Large intestine (tissue), 3 donors: ENCODE results near the gene SUOX. TPM values are rescaled to one million over a fixed set of nuclear protein-coding genes. Genes with fewer than 3 reads are reported as not detected.
"Not testable (repeated sequence)": the region's sequence is repeated elsewhere in the genome, so short reads cannot be mapped to it uniquely, and the experiment has no call there.

Source experiments
- DNase-seq, 2 donors: peaks; one replicate each; pipeline versions ENCODE4 v3.0.0 to v3.0.0-alpha.2; 2013
- H3K27ac ChIP-seq: one replicate; pipeline ENCODE4 v1.5.1; 2013; ENCODE audit warnings: low read length
- H3K27me3 ChIP-seq: 2 replicates; pipeline ENCODE4 v1.6.1; 2013; ENCODE audit warnings: low read length; ENCODE audit not compliant: control insufficient read depth, insufficient read depth
- H3K36me3 ChIP-seq: 2 replicates; pipeline ENCODE4 v1.6.1; 2013; ENCODE audit warnings: low read length; ENCODE audit not compliant: control insufficient read depth, insufficient read depth
- H3K4me1 ChIP-seq: one replicate; pipeline ENCODE4 v1.6.1; 2013; ENCODE audit warnings: low read length; ENCODE audit not compliant: control insufficient read depth, insufficient read depth
- H3K4me3 ChIP-seq: one replicate; pipeline ENCODE4 v1.5.1; 2013; ENCODE audit warnings: low read length
- H3K9me3 ChIP-seq: one replicate; pipeline ENCODE4 v1.6.1; 2013; ENCODE audit warnings: mild to moderate bottlenecking, low read depth, low read length, moderate library complexity; ENCODE audit not compliant: control insufficient read depth
- WGBS: methylation state at CpG from one replicate; pipeline ENCODE4 v1.1.5; 2013; ENCODE audit warnings: low lambda C conversion rate; ENCODE audit not compliant: insufficient coverage; 5-methylcytosine and 5-hydroxymethylcytosine counted together
- polyA plus RNA-seq: library from polyadenylated mRNA; unstranded; fragments of 120-200 nt; gene quantifications from one replicate; pipeline ENCODE4 v1.2.1, GENCODE V29; 2013

SUOX gene
- polyA plus RNA-seq, 1 donor = 44.1 TPM

GRCh38 chr12:56038022-56038655, 41.1 kb downstream of the SUOX start:
- DNase-seq = no peak
- Histone ChIP-seq H3K4me1 (peaks cover 4% of the 10 kb centered on the region), H3K9me3 (no peaks in the 10 kb centered on the region), H3K36me3 (peaks cover 38% of the 10 kb centered on the region), H3K27me3 (no peaks in the 10 kb centered on the region), H3K4me3 (no peak overlapping the region), H3K27ac (no peak overlapping the region)
- WGBS = no CpG with 5 or more reads among the region's 2 CpGs

- Histone ChIP-seq H3K4me3 (no peak overlapping the region), H3K27me3 (no peaks in the 10 kb centered on the region), H3K36me3 (peaks cover 45% of the 10 kb centered on the region), H3K27ac (no peak overlapping the region), H3K4me1 (peaks cover 10% of the 10 kb centered on the region), H3K9me3 (no peaks in the 10 kb centered on the region)
- no CpG with 5 or more reads among the region's 1 CpG for WGBS
- DNase-seq = no peak
Measured at GRCh38 chr12:56040151-56040550, 43.1 kb downstream of the SUOX start.

GRCh38 chr12:56040963-56041551, 44.0 kb downstream of the SUOX start:
- H3K27me3 ChIP-seq = no peaks in the 10 kb centered on the region
- peaks cover 42% of the 10 kb centered on the region for H3K36me3 ChIP-seq
- H3K4me1 ChIP-seq = peaks cover 10% of the 10 kb centered on the region
- WGBS = 50% methylated on average over 2 of the region's 14 CpGs
- H3K4me3 ChIP-seq = peak overlapping the region; percentile 21
- peak overlapping the region; percentile 59 for H3K27ac ChIP-seq
- DNase-seq = no peak
- no peaks in the 10 kb centered on the region for H3K9me3 ChIP-seq

- peak within 1 kb of the TSS; percentile 87 for H3K27ac ChIP-seq
- H3K4me3 ChIP-seq = peak within 1 kb of the TSS; percentile 96
- DNase-seq = peak; percentile 99 to 100
- H3K4me1 ChIP-seq = peaks cover 10% of the 10 kb centered on the region
- H3K9me3 ChIP-seq = no peaks in the 10 kb centered on the region
- H3K27me3 ChIP-seq = no peaks in the 10 kb centered on the region
- H3K36me3 ChIP-seq = peaks cover 38% of the 10 kb centered on the region
- no CpG with 5 or more reads among the region's 50 CpGs for WGBS
Measured at GRCh38 chr12:56041552-56042429, 44.7 kb downstream of the SUOX start, which contains the start of gene RPS26. RPS26 (plus strand) TSS chr12:56041918; CDS start chr12:56042167, 249 bp downstream.

- H3K4me3 ChIP-seq = peak overlapping the region; percentile 96
- not testable (repeated sequence) for H3K4me1 ChIP-seq, H3K9me3 ChIP-seq, H3K27me3 ChIP-seq
- peak in 1 of 2 donors; percentile 25 for DNase-seq
- H3K27ac ChIP-seq = peak overlapping the region; percentile 87
- peaks cover 32% of the 10 kb centered on the region for H3K36me3 ChIP-seq
- WGBS = no CpG with 5 or more reads among the region's 20 CpGs
Measured at GRCh38 chr12:56042430-56042813, 45.3 kb downstream of the SUOX start.

GRCh38 chr12:56042843-56043242, 45.8 kb downstream of the SUOX start:
- Histone ChIP-seq H3K4me1 (peaks cover 10% of the 10 kb centered on the region), H3K36me3 (peaks cover 30% of the 10 kb centered on the region), H3K9me3 (no peaks in the 10 kb centered on the region), H3K4me3 (peak overlapping the region; percentile 96), H3K27ac (peak overlapping the region; percentile 87), H3K27me3 (no peaks in the 10 kb centered on the region)
- 4% methylated on average over 3 of the region's 9 CpGs for WGBS
- DNase-seq = peak; percentile 38 to 71

GRCh38 chr12:56046027-56046780, 49.1 kb downstream of the SUOX start:
- Histone ChIP-seq H3K4me3 (no peak overlapping the region), H3K27ac (no peak overlapping the region), H3K4me1 (peaks cover 10% of the 10 kb centered on the region), H3K36me3 (peaks cover 30% of the 10 kb centered on the region), H3K9me3 (no peaks in the 10 kb centered on the region), H3K27me3 (no peaks in the 10 kb centered on the region)
- WGBS = no CpG with 5 or more reads among the region's 9 CpGs
- no peak for DNase-seq

GRCh38 chr12:56053407-56053893, 56.4 kb downstream of the SUOX start:
- Histone ChIP-seq H3K27ac (no peak overlapping the region), H3K4me3 (no peak overlapping the region), H3K27me3 (no peaks in the 10 kb centered on the region), H3K9me3 (no peaks in the 10 kb centered on the region), H3K4me1 (no peaks in the 10 kb centered on the region), H3K36me3 (no peaks in the 10 kb centered on the region)
- DNase-seq = no peak
- WGBS = no CpG with 5 or more reads among the region's 6 CpGs
